ENCODE data around the gene SP2. TPM values are rescaled to one million over a fixed set of nuclear protein-coding genes. Genes with fewer than 3 reads are reported as not detected.
A peak's percentile ranks its signal among the peaks of the same experiment; 100 is the strongest.

The SP2 gene
- total and polyA plus RNA-seq, 2 donors (not counting 1 experiment from before 2014, with no cell fraction given), result 25.4 to 32.5 TPM

GRCh38 chr17:47850692-47851573, 45.1 kb upstream of the SP2 start, which contains the start of gene SP6:
TSS of gene SP6 (minus strand) at chr17:47851163. CDS start at chr17:47848429, 2,734 bp downstream.
- TF ChIP-seq EZH2 (IDR thresholded peaks at IDR 0.05; ENCODE audit: borderline replicate concordance, insufficient read depth, low read depth, low read length, poor library complexity, severe bottlenecking) (peak; percentile 66), CTCF (IDR thresholded peaks at IDR 0.05) (no peak)
- H3K27ac ChIP-seq (ENCODE audit: low read length in 2 of 2), result no peak within 1 kb of the TSS
- intact Hi-C loops (cut with micrococcal nuclease), result no loop called here
- H2AFZ ChIP-seq (ENCODE audit: insufficient read depth, low read depth, low read length, poor library complexity, severe bottlenecking), result peak within 1 kb of the TSS; percentile 66
- H3K9me3 Mint-ChIP-seq (ENCODE audit: insufficient read depth), result no peaks in the 10 kb centered on the region
- POLR2A ChIA-PET, result interaction anchor here (0.5 to 2.4 kb wide), 2 partner anchors 45 to 526 kb away, joined by 7 to 8 read pairs; partner anchors contain the start of gene SP2
- 11% methylated on average over 54 of the region's 71 CpGs for WGBS (ENCODE audit: insufficient coverage)
- CTCF ChIA-PET, result interaction anchor here (2.5 to 19.9 kb wide), 2 partner anchors 10 to 38 kb away, joined by 8 to 436 read pairs; partner anchors contain the start of genes SCRN2 and SP2
- H3K4me3 Mint-ChIP-seq, result peak within 1 kb of the TSS; percentile 67
- H3K9ac ChIP-seq (ENCODE audit: low read length), result peak within 1 kb of the TSS; percentile 47
- peaks cover 79% of the 10 kb centered on the region for H3K27me3 Mint-ChIP-seq
- H3K4me1 ChIP-seq (ENCODE audit: control insufficient read depth in 2 of 2, insufficient read depth in 2 of 2, low read length in 2 of 2), result peaks cover 36 to 48% of the 10 kb centered on the region in 2 donors
- peaks cover 0 to 13% (median 0%) of the 10 kb centered on the region in 3 donors for H3K9me3 ChIP-seq (ENCODE audit: control extremely low read depth in 1 of 3, control insufficient read depth in 2 of 3, insufficient read depth in 1 of 3, low read length in 2 of 3)
- peaks cover 25% of the 10 kb centered on the region for H3K4me1 Mint-ChIP-seq
- H3K79me2 ChIP-seq (ENCODE audit: control insufficient read depth, insufficient read depth, low read length), result no peaks in the 10 kb centered on the region
- H4K20me1 ChIP-seq (ENCODE audit: control insufficient read depth, insufficient read depth, low read length, poor library complexity, severe bottlenecking), result no peaks in the 10 kb centered on the region
- peak within 1 kb of the TSS; percentile 89 for H3K4me2 ChIP-seq (replicated peaks; ENCODE audit: low read depth, low read length, poor library complexity, severe bottlenecking)
- peak within 1 kb of the TSS in 3 of 5 experiments; percentile 29 to 44 (median 37) for H3K4me3 ChIP-seq (ENCODE audit: control extremely low read depth in 1 of 5, extremely low read depth in 1 of 5, insufficient read depth in 1 of 5, low read depth in 2 of 5, low read length in 4 of 5)
- H3K36me3 ChIP-seq (replicated peaks in 1 of 2; ENCODE audit: control extremely low read depth in 1 of 2, control insufficient read depth in 1 of 2, extremely low read depth in 1 of 2, insufficient read depth in 2 of 2, low read length in 1 of 2), result no peaks in the 10 kb centered on the region
- ATAC-seq (ENCODE audit: low read depth) (peak; percentile 87), DNase-seq (peak; percentile 59)
- H3K27ac Mint-ChIP-seq, result no peak within 1 kb of the TSS
- peaks cover 0 to 88% (median 61%) of the 10 kb centered on the region in 4 experiments for H3K27me3 ChIP-seq (replicated peaks in 1 of 4; ENCODE audit: control extremely low read depth in 1 of 4, control insufficient read depth in 3 of 4, insufficient read depth in 4 of 4, low read length in 3 of 4)

Data from B cell (primary cell).